HG02840 (cell line): ENCODE data around the gene MRGPRF.

Experiments used
- ATAC-seq: cut with Tn5 transposase; IDR thresholded peaks from one replicate; pipeline ENCODE4 v1.9.1; 2021; ENCODE audit warnings: mild to moderate bottlenecking, moderate library complexity, moderate number of reproducible peaks; ENCODE audit not compliant: unreplicated experiment, low FRiP score

Gene MRGPRF

GRCh38 chr11:69013009-69013951, at the start of gene MRGPRF:
MRGPRF (minus strand) TSS chr11:69013246; CDS start chr11:69009901, 3,345 bp downstream.
- ATAC-seq: no peak

- ATAC-seq: no peak
Measured at GRCh38 chr11:69062169-69062855, 49.3 kb upstream of the MRGPRF start.

GRCh38 chr11:69061713-69062053, 48.6 kb upstream of the MRGPRF start:
- no peak for ATAC-seq

- no peak for ATAC-seq
Measured at GRCh38 chr11:69060806-69061712, 48.0 kb upstream of the MRGPRF start.

- ATAC-seq: no peak
Measured at GRCh38 chr11:69059985-69060384, 46.9 kb upstream of the MRGPRF start.

GRCh38 chr11:69059429-69059828, 46.4 kb upstream of the MRGPRF start:
- ATAC-seq: no peak

GRCh38 chr11:69058511-69059270, 45.6 kb upstream of the MRGPRF start:
- no peak for ATAC-seq

- no peak for ATAC-seq
Measured at GRCh38 chr11:69057801-69058200, 44.8 kb upstream of the MRGPRF start.

- no peak for ATAC-seq
Measured at GRCh38 chr11:69057236-69057635, 44.2 kb upstream of the MRGPRF start.

- ATAC-seq: peak; percentile 69
Measured at GRCh38 chr11:69055598-69056516, 42.8 kb upstream of the MRGPRF start.

- ATAC-seq: no peak
Measured at GRCh38 chr11:69055212-69055586, 42.2 kb upstream of the MRGPRF start.

- no peak for ATAC-seq
Measured at GRCh38 chr11:69054397-69055211, 41.6 kb upstream of the MRGPRF start.

GRCh38 chr11:69053546-69054396, 40.7 kb upstream of the MRGPRF start:
- no peak for ATAC-seq

GRCh38 chr11:69053169-69053477, 40.1 kb upstream of the MRGPRF start:
- no peak for ATAC-seq

GRCh38 chr11:69052343-69053168, 39.5 kb upstream of the MRGPRF start:
- ATAC-seq: no peak
